Activated CD8-positive, alpha-beta memory T cell treated with anti-CD3 and anti-CD28 coated beads for 1 hour (primary cell): ENCODE data around the gene DPCD.
"Not testable (repeated sequence)": the region's sequence is repeated elsewhere in the genome, so short reads cannot be mapped to it uniquely, and the experiment has no call there.

ENCODE experiments used
- DNase-seq, 2 donors: peaks; one replicate each; pipeline ENCODE4 v3.0.0-alpha.2; 2020; ENCODE audit warnings: low read depth in 1 of 2; ENCODE audit errors: extremely low read depth in 1 of 2

DPCD gene

GRCh38 chr10:101580486-101581399 is 7.4 kb upstream of the DPCD start:
- no peak for DNase-seq

DNA sequence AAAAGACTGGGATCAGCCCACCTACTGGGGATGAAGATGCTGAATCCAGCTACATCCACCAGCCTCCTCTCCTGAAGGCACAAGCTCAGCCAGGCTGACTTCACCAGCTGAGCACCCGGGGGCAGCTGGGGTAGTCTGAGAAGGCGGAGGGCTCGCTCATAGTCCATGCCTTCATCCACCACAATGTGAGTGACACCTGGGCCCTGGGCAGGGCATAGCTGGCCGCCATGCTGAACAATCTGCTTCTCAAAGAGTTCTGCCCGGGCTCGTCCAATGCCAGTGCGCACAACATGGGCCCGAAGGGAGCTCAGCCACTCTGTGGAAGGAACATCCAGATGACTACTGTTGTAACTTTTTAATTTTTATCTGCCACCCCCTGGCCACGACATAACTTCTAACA is 2.3 kb upstream of the DPCD start:
- no peak for DNase-seq

GRCh38 chr10:101588879-101589278 is 758 bp downstream of the DPCD start:
- no peak for DNase-seq

DNA sequence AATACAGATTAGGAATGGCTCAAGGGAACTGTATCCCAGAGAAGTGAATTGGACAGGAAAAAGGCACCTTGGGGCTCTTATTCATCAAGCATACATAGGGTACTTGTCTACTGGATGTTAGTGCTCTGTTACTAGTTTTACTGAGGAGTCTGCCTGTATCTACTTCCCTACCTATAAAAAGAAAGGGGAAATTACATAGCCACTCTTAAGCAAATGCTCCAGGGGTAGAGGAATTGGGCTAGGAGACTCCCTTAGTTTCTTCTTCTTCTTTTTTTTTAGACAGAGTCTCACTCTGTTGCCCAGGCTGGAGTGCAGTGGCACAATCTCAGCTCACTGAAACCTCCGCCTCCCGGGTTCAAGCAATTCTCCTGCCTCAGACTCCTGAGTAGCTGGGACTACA is 5.2 kb downstream of the DPCD start:
- not testable (repeated sequence) for DNase-seq

DNA sequence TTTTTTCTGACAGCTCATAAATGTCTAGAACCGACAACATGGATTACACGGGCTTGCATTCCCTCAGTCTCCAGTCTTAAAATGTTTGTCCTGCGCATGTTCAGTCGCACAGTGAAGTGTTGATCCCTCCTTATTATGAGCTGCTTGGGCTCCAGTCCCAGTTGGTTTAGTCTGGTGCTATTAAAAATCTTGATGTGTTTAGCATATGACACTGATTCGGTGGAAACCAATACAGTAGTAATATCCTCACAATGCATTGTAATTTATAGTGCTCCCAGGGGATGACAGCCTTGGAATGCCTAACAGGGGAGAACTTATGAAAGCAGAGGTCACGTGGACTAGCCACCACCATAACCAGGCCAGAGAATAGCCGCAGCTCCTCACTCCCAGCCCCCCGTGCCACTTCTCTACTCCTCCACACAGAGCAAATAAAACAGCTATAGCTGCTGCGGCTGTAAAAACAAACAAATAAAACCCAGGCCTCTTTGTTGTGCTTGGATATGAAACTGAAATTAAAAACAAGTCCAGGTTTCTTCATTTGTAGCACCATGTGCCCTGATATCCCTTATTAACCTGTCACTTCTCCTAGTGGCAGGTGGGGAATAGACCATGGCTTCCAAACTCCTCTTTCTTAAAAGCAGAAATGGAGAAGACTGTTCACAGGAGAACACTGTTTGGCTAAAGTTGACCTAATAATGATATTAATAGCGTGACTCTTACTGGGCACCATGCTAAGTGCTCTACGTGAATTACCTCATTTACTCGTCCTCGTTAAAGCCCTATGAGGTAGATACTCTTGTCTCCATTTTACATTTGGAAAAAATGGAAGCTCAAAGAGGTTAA is 7.7 kb downstream of the DPCD start:
- DNase-seq, result no peak

DNA sequence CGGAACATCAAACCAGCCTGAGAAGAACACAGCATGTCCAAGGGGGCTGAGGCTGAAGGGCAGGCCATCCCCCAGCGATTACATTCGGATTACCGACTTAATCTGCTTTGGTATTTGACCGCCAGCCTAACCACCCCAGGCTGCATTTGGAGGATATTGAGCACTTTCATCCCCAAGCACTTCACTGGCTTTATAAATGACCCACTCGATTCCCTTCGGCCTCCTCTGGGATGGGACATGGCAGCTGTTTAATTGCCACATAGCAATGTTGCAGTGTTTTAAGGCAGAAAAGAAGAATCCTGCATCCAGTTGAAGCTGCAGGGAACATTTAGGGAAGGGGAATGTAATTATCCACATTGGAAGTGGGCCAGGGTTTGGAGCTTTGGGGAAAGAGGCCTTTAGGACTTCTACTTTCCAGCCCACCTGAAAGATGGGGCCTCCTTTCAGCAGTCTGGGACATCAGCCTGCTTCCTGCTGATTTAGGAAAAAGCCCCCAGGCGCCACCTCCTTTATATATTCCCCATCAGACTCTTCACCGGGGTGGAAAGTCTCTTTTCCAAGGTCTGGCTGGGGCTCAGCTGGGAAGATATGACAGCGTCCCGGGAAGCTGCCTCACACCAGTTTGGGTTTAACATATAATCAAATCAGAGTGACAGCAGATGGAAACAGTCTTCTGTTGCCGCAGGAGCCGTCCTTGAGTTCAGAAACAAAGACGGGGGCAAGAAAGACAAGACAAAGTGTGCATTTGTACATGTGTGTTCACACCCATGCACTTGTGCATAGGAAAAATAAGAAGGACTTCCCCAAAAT is 9.2 kb downstream of the DPCD start:
- no peak for DNase-seq

GRCh38 chr10:101601541-101601940 is 13.4 kb downstream of the DPCD start:
- no peak for DNase-seq

GRCh38 chr10:101602761-101603398 is 14.8 kb downstream of the DPCD start:
- DNase-seq, result peak in 1 of 2 donors; percentile 40

DNA sequence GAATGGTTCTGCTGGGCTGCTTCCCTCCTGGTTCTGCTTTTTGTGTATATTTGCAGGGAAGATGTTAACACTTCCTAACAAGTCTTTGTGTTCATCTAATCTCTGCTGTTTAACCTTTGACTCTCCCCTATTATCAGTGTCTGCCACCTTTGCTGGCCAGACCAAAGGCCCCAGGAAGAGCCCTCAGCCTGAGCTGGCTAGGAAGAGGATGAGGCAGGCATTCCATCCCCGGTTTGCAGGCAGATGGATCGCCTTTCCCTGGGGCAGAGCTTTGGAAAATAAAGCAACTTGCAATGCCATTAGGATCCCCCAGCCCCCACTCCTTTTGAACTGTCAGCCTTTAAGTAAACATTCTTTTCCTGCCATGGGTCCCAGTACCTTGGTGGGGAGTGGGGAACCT is 19.0 kb downstream of the DPCD start:
- no peak for DNase-seq

DNA sequence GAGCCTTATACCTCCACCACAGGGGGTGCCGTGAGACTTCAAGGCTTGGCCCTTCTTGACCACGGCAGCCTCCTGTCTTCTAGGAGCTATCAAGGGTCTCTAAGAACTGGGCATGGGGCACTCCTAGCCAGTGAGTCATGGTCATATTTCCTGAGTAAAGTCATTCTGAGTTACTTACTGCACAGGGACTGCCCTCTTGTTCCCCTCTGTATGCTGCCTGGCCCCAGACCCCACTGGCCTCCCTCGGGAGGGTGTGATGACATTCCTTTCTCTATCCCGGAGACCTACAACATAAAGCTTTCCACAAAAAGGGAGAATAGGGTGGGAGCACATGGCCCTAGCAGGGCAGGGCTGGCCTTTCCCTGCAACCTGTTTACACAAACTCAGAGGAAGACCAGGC is 21.4 kb downstream of the DPCD start:
- no peak for DNase-seq

DNA sequence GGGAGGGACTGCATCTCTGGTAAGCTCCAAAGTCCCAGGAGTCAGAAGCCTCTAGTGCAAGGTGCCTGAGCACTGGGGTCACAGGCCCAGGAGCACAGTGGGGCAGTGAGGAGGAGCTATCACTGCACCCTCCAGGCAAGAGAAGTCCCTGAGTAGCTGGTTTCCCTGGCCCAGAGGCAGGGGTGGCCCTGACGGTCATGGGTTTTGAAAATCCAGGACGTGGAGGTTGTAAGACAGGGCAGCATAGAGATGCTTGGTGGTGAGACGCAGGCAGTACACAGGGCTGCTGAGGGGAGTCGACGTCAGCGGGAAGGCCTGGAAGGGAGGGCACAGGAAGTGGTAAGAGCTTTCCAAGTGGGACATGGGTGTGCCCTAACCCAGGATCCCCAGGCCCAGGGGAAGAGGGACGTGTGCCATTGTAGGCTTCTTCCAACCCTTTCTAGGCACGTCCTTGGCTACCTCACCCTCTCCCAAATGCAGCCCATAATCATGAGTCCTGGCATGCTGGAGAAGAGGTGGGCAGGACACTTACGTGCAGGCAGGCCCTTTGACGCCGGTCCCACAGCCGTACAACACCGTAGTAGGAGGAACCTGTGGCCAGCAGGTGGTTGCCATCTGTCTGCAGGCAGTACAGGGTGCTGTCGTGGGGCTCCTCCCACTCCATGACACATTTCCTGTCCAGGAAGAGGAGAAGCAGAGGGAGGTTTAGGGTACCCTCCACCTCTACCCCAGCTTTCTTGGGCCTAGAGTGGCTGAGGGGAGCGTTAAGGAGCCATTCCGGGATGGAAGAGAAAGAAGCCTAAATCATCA is 23.2 kb downstream of the DPCD start:
- DNase-seq, result no peak

- no peak for DNase-seq
Observed at GRCh38 chr10:101612086-101612485, 24.0 kb downstream of the DPCD start.

DNA sequence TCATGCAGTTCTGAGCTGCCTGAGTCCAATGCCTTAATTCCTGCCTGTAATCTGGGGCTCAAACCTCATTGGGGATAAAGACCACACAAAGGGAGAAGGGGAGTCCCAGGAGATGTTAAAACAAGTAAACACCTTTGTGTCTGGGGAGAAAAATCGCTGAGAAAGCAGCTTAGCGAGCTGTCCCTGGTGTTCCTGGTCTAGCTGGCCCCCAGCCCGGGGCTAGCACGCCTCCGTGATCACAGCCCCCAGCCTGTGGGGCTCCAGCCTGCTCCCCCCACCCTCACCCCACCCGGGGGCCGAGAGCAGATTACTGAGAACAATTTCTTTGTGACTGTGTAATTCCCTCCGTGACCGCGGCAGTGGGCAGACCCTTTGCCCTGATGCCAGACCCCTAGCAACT is 24.8 kb downstream of the DPCD start:
- no peak for DNase-seq

DNA sequence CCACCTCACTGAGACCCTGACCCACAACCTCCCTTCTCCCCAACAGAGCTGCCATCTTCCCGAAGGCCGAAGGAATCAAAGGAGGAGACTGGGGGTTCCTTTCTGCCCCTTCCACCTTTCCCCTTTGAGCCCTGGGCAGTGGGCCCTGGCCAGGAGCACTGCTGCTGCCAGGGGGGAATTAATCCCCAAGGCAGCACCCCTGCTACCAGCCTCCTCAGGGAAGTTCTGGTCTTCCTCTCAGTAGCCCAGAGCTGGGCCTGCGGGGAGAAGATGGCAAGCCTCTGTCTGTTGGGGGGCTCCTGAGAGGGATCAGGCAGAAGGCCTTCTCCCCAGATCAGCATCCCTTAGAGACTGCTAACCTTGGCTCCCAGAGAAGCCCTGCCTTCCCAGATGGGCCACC is 25.5 kb downstream of the DPCD start:
- DNase-seq, result no peak

DNA sequence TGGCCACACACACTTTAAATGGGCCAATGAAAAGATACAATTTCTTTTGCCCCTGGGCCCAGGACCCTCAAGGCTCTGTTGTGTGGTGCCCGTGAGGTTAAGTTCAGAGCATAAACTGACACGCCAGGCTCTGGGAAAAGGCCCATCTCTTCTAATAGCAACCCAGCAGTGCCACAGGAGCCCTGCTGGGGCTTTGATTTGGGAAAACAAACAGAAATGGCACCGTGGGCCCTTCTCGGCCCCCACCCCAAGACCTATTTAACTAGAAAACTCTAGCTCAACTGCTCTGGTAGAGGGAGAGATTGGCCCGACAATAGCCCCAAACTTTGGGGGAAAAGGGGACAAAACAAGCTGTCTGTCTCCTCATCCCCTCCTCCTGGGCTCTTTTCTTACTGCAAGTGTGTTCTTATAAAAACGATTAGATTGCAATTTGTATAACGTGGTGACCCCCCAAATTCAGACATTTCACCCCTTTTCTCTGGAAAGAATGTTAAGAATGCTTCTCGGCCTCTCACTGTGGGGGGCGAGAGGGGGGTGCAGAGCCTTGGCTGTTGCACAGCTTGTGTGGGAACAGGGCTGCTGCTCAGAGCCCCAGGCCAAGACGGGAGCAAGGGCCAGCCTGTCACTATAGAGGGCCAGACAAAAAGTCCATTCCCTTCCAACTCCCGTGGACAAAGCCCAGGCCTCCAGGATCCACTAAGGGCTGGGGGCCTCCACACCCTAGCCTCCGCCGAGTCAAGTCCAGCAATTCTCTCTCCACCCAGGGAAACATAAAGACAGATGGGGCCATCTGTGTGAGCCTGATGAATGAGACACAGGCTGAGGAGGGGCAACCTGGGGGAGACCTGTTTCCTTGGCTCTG is 26.8 kb downstream of the DPCD start:
- DNase-seq, result no peak

- DNase-seq, result no peak
Observed at GRCh38 chr10:101615525-101616116, 27.5 kb downstream of the DPCD start.

GRCh38 chr10:101616415-101617101 is 28.4 kb downstream of the DPCD start:
- no peak for DNase-seq
